T-helper 2 cell (primary cell): Measurements from ENCODE around the gene CENPU.
"Not testable (repeated sequence)": the region's sequence is repeated elsewhere in the genome, so short reads cannot be mapped to it uniquely, and the experiment has no call there.

Experiments used
- DNase-seq, 5 experiments: peaks; one replicate each; pipeline versions ENCODE4 v3.0.0 to v3.0.0-alpha.2; 2012 to 2022
- total RNA-seq, 2 donors: gene quantifications; one replicate each; lab custom pipeline; 2026; lab: John Stamatoyannopoulos, UW

CENPU gene, protein sequence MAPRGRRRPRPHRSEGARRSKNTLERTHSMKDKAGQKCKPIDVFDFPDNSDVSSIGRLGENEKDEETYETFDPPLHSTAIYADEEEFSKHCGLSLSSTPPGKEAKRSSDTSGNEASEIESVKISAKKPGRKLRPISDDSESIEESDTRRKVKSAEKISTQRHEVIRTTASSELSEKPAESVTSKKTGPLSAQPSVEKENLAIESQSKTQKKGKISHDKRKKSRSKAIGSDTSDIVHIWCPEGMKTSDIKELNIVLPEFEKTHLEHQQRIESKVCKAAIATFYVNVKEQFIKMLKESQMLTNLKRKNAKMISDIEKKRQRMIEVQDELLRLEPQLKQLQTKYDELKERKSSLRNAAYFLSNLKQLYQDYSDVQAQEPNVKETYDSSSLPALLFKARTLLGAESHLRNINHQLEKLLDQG
- 6.2 to 7.9 reads per million in 2 donors for total RNA-seq

DNA sequence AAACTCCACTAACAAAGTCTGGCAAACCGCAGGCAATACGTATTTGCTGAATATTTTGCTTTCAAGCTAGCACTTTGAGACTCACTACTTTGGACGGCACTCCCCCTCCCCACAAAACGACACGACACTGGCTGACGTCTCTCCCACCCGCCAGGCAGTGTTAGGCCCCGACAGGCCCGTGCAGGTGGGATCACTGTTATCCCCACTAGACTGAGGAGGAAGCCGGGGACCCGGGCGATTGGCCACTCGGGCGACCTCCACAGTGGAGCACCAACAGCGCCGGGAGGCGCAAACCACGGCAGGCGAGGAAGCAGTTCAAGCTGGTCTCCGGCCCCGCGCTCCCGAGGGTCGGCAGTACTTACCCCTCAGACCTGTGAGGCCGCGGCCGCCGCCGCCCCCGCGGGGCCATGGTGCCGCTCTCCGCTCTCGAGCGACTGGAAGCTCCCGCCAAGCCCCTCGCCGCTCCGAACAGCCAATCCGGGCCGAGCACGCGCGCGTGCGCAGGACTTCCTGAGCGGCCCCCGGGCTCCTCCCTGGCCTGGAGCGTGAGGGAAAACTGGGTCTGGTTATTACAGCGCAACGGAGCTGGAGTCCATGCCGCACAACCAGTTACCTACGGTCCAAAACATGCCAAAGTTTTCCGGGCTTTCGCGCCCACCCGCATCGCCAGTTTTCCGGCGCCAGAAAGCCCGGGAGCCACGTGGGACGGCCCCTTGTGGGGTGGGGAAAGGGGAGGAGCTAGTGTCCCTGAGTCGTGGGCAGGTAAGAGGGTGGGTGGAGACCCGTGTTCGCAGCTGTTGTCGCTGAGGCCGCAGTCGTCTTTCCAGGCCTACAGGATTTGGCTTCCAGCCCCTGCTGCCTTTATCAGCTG, at the start of gene CENPU:
Gene CENPU, minus strand, starts transcription at position 443 of the 871 bp plus-strand sequence. Its CDS starts 34 bp downstream, at position 409.
- peak; percentile 90 to 99 (median 91) for DNase-seq

DNA sequence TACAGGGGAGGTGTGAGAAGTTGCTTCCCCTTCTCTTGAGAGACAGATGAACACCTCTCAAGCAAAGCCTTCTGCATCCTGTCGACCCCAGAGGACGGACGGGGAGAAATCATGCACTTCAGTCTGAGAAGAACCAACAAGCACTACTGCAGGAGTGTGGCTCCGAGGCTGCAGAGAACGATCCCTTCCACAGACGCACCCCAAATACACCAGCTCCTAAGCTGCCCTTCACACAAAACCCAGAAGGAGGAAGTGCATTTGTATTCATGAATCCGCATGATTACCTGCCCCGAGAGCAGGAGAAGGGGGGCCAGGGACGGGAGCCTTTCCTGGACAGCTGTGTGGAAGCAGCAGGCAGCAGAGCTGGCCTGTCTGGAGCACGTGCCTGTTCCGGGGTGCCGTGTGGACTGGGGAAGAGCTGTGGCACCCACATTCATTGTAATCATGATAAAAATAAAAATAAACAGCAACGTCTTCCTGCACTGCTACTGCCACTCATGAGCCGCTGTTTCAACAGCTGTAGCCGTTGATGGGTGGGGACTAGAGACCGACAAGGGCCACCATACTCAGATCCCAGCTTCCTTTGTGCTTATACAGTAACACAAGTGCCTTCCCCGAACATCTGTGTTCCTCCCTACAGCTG, 49.0 kb upstream of the CENPU start:
- no peak for DNase-seq

DNA sequence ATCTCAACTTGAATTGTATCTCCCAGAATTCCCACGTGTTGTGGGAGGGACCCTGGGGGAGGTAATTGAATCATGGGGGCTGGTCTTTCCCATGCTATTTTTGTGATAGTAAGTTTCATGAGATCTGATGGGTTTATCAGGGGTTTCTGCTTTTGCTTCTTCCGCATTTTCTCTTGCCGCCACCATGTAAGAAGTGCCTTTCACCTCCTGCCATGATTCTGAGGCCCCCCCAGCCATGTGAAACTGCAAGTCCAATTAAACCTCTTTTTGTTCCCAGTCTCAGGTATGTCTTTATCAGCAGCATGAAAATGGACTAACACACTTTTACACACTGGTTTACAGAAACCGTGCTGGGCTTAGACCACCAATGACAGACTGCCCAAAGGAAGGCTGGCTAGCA, 45.3 kb upstream of the CENPU start:
- not testable (repeated sequence) for DNase-seq

DNA sequence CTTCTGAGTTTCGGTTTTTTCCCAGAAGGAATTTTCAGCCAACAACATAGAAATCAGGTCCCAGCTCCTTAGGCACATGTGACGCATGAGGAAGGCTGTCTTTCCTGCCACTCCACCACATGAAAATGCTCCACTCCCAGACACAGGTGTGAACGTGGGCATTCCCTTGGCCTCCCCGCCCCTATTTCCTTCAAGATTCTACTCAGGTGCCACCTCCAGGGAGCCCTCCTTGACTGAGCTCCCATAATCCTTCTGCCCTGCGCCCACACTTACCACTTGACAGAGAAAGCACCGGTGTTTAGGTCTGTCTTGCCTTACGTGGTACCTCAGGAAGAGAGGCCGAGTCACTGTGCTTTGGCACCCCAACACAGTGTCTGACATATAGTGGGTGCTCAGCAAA, 44.4 kb upstream of the CENPU start:
- no peak for DNase-seq

DNA sequence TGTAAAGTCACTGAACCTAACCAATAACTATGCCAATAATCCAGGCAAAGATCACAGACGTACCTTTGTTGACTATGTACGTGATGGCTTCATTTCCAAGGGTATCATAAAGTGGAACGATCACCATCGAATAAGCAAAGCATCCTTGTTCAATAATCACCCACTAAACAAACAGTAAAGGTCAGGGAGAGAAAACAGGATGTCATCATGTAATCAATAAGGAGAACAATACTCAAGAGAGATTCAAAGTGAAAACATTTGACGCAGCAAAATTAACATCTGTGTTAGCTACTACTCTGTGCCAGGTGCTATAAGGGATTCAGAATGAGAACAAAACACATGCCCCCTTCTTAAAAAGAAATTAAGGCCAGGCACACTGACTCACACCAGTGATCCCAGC, 42.9 kb upstream of the CENPU start:
- DNase-seq: no peak

DNA sequence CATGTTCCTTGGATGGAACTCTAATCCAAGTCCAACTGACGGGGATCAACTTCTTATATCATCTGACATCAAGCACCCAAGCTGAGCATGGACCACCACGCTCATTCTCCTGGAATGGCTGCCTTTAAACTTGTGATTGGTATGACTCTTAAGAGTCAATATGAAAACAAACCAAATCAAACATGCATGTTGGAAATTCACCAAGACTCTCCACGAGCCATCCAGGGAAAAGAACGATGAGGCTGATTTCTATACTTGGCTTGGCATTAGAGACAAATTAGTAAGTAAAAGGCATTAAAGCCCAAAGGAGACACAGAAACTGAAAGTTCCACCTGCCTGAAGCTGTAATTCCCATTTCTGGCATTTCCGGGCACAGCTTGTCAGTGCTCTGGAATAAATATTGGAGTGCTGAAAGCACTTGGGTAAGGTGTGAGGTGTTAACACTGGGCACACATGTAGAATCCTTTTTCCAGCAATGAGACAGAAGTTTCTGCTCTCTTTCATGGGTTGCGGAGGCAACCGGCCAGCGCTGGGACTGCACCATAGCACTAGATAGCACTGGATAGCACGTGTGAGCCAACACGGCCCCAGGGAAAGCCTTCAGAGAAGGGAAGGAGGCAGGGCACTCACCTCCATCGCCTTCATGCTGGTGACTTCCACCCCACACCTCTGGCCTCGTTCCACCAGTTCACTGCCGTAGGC, 42.1 kb upstream of the CENPU start:
- DNase-seq: no peak

DNA sequence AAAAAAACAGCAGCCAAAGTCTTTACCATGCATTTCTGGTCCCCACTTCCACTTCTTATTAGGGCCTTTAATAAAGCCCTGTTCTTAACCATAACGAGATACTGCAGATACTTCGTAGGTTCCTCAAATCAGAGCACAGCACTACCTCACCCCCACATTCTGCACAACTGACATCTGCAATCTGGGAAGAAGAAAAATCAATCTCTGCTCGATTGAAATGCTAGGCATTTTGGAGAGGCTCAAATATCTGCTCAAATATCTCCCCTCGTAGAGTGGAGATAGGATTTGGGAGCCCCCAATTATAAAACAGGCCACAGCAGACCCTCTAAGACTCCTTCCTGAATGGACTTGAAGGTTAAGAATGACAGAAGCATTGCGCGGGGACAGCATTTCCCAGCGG, 40.3 kb upstream of the CENPU start:
- DNase-seq: no peak

DNA sequence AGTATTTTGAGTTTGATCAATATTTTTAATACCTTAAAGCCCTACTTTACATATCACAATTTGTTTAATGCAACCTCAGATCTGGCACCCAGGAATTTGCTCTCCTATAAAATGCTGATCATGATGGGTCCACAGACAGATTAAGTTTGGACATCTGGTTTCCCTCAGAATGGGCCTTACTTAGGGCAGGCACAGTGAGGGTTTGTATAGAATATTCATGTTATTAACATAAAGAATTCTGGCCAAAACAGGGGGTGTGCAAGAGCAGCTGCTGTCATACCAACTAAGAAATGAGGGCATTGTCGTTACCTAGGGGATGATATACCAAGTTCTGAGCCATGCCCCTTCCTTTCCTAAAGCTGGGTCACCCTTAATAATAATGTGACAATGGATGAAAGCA, 37.5 kb upstream of the CENPU start:
- DNase-seq: no peak

DNA sequence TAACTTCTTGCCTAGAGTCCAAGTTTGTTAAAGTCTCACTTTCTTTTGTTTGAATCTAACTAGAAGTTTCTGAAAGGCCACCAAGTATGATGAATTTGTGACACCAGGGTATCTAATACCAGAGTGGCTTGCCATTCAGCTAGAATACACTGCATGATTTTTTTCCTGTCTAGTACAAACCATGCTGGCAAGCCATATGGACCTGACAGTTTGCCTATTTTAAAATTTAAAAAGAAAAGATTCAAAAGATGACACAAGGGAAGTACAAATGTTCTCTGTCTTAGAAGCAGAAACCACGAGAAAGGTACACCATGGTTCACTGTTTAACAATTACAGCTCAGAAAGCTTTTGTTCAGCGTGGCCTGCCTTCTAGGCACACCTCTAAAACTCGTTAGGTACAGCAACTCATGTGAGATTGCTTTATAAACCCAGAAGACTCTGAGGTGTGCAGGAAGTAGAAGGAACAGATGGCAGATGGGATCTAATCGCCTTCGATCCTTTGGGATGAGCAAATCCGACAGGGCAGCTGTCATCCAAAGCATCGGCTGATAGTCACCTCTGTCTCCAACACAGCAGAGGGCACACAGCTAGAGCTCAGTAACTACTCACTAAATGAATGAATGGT, 35.4 kb upstream of the CENPU start:
- no peak for DNase-seq

DNA sequence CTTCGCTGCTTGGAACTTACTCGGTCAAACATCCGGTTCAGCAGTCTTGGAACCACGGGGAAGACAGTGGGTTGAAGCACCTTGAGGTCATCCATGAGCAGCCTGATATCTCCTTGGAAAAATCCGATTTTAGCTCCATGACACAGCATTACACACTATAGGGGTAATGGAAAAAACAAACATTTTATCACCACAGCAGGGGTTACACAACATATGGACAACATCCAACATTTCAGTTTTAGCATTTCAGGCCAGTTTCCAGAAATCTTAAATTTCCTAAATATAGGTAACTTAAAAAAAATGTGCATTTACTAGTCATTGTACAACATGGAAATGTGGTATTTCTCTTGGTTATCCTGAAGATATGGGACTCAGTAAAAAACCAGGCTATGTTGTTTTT, 34.4 kb upstream of the CENPU start:
- DNase-seq: no peak

DNA sequence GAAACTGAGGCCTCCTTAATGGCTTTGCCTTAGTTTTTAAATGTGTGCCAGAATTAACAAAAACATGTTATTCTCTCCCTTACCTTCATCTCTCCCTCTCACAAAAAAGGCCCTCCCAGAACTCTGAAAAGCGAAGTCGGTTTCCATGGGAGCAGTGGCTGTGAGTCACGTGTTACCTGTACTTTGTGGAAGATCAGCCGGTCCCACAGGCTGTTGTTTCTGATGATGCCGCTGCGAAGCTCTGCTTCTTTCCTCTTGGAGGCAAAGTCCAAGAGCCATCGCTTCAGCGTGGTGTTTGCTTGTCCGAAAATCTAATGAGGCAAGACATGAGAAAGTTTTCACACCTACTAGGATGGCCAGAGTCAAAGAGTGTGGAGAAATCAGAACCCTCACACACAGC, 32.5 kb upstream of the CENPU start:
- DNase-seq: no peak

DNA sequence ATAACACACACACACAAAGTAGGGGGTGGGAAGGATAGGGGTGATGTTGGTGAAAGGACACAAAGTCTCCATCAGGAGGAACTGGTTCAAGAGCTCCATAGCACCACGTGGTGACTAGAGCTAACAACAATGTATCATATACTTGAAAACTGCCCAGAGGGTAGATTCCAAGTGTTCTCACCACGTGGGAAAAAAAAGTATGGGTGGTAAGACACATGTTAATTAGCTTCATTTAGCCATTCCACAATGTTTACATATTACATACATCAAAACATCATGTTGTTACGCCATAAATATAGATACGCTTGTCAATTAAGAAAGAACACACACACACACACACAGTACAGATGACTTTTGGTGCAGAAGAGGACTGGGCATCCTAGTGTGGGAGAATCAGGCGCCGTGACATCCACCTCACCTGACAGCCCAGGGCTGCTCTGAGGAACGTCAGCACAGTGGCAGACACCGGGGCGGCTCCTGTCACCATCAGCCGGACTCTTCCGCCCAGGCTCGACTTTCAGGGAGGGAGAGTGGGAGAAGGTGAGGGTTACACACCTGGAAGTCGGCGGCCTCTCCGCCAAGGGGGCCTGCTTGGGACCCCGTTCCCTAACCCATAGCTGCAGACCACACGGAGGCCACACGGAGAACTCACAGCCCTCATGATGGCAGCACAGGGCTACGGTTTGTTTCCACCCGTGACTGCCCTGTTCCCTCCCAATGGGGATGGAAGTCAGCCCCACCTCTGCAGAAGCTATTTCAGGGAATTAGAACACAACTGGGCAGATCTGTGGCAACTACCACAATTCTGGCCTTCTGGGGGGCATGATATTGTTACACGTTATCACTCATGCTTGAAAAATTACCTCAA, 31.8 kb upstream of the CENPU start:
- DNase-seq: no peak

DNA sequence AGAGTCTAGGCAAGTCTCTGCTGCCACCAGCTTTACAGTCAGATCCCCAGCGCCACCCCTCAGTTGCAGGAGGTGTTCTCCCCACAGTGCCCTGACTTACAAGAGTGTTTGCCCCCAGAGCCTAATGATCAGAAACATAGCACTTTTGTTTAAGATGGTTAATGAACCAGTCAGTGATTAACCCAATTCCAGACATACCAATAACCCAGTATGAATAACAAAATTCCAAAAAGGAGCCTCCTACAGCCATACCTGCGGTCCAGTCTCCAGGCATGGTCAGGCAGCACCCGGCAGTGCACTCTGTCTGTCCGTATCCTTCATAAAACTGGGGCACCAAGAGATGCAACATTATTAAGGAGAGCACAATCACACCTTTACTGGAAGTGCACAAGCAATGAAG, 30.7 kb upstream of the CENPU start:
- no peak for DNase-seq

DNA sequence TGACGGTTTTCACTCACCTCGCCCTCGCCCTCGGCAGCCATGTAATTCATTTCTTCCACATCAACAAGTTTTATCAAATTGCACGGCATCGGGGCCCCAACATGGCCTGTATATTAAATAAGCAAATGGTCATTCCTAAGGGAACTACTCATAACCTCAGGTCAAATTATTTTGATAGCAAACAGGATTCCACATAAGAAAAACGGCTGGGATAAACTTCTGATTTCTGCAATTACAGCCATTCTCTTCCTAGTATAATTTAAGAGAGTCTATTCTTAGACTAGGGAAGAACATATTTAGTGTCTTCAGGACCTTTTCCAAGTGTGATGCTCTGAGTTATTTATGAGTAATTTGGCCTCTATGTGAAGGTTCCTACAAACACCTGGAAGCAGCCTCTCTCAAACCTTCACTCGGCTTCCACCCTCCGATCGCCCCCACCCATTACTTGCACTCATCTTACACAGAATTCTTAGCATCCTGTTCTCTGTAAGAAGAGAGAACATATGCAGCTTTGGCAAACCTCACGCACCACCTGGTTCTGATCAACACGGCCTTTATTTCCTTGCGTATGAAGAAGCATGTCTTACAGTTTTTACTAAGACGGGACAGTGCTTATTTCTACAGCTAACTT, 29.4 kb upstream of the CENPU start:
- no peak for DNase-seq

DNA sequence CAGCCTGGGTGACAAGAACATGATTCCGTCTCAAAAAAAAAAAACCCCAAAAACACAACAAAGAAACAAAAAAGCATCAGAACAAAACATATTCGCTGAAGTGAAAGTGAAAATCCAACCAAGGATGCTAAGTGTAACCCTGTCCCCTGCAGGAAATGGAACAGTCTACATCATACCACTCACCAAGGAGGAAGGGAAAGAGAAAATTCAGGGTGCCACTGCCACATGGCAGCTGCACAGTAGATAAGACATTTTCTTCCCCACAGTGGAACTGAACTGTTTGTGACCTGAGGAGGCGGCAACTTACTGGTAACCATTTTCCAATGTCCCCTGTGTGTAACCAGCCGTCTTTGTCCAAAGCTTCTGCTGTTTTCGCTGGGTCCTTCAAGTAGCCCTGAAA, 28.2 kb upstream of the CENPU start:
- DNase-seq: peak in 2 of 5 experiments; percentile 49 to 91

DNA sequence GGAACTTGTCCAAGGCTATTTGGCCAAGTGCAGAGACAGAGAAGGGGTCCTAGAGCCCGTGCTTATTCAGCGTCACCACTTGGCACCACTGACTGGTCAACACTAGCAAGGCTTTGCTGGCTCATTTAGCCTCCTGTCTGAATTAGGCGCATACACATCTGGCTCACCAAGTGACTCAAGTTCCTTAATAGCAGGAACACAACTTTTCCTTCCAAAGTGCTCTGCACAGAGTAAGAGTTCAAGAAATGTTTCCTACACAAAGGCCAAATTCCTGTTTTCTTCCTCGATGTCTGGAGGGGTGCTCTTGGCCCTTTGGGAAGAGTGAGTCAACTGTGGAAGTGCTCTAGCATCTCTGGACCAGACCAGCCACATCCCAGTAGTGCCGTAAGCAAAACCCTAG, 26.8 kb upstream of the CENPU start:
- no peak for DNase-seq

DNA sequence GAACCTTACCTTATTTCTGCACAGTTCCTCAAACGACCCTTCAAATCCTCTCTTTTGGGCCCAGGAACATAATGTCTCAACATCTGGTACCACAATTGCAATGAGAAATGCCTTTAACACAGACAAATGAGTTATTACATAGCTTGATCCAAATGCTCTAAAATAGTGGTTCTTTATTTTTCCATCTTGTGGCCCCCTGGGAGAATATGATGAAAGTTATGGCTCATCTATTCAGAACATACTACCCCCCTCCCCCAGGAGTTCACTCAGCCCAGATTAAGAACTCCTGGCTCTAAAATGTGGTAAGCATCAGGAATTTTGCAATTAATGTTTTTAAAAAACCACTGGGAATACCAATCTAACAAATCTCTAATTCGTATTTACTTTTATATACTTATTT, 23.9 kb upstream of the CENPU start:
- DNase-seq: no peak

DNA sequence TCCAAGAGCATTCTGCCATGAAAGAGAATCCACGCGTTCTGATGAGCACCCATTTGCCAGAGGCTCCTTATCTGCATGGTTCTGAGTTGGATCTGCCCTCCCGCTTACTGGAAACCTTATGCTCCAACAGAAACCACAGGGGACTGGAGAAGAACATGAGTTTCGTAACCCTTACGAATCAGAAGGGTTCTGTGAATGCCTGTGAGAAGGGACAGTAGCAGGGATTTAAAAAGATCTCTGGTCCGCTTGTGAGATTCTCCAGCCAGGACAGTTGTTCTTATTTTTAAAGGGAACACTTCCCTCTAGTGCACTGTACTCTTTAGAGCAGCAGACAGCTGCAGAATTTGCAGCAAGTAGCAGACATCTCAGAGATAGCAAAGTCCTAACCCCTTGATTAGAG, 22.5 kb upstream of the CENPU start:
- DNase-seq: no peak

DNA sequence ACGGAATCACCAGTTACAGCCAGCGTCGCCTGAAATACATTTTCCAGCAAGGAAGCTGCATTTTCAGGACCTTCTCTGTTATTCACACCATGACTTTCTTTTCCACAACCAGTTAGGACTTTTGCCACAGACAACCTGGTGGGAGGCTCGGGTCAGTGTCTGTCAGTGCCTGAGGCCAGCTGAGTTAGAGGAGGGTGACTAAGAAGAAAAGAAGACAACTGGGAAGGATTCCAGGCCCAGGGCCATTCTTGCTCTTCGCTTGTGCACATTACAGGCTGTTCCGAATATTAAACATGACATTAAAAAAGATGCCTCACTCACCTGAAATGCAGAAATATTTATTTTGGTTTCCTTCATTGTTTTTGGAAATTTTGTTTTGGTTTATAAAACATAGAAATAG, 21.4 kb upstream of the CENPU start:
- DNase-seq: no peak

DNA sequence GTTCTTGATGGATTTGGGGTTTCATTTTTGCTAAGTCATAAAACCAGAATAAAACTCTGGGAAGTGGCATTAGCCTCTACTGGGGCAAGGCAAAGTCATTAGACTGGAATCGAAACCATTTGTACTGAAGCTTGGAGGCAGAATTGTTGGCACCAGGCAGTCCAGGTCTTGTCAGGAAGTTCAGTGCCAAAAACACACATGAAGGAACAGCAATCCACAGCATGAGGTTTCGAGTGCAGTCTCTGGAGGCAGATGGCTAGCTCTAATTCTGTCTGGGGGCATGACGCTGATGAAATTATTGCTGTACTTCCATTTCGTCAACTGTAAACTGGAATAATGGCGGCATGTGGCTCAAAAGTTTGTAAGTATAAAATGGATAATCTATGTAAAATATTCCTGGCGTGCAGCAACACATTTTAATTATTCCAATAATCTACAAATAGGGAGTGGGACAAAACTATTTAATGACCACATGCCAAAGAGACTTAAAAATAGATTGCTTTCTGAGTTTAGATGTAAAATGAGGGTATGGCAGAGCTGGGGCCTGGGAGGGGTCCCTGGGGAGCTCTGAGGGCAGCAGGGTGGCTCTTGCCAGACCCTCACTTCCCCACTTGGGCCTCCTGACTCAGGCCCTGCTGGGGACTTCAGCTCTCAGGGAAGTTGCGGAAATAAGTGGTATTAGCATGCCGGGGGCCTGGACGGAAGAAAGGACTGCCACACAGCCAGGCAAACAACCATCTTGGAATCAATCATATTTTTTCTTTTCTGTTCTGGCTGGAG, 18.8 kb upstream of the CENPU start:
- no peak for DNase-seq
